ENCODE measurements around the gene ATG14.

Gene ATG14

DNA sequence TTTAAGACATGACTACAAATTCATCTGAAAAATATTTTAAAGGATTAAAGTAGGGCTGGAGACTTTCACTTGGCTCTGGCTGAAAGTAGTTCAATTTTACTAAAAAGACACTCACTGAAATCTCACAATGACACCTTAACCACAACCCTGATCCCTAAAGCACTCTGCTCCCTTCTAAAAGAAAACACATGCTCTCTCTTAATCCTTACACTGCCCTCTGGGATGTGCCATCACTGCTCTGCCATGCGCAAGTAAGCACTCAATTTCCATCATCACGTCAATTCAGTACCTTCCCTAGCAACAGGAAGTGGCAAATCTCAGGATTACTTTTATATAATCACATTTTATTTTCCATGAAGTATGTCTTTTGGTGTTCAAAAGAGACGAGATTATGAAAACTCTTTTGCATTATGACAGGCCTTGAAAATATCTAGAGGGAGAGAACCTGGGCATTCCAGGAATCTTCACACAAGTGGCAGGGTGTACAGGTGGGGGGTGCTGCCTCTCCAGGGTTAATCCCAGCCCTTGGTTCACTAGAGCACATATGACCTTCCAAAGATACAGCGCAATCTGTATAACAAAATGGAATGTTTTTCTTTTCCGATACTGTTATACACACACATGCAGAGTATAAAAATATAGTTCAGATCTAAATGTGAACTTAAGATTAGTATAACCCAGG, 7.3 kb downstream of the ATG14 start:
- DNase-seq (ENCODE audit: low read depth, low spot score), result no peak
- H3K27me3 ChIP-seq (ENCODE audit: insufficient read depth, insufficient read length), result no peaks in the 10 kb centered on the region
- no peak overlapping the region for H3K9ac ChIP-seq (ENCODE audit: insufficient read length, low read depth)
- no peaks in the 10 kb centered on the region for H3K4me1 ChIP-seq (ENCODE audit: insufficient read depth, insufficient read length)
- TF ChIP-seq ZNF274 (IDR thresholded peaks at IDR 0.05; ENCODE audit: low read depth, low read length), result no peak
- TF ChIP-seq YY1 (IDR thresholded peaks at IDR 0.05; ENCODE audit: insufficient read depth, insufficient read length), result no peak
- no peak for TF ChIP-seq SUZ12 (IDR thresholded peaks at IDR 0.05; ENCODE audit: extremely low read depth, insufficient read depth, insufficient read length)
- peaks cover 7% of the 10 kb centered on the region for H3K36me3 ChIP-seq (ENCODE audit: insufficient read depth, insufficient read length, low read length)
- H3K9me3 ChIP-seq (ENCODE audit: insufficient read depth, low read length), result no peaks in the 10 kb centered on the region
- no peak overlapping the region for H3K4me3 ChIP-seq (ENCODE audit: insufficient read length, low read depth)

DNA sequence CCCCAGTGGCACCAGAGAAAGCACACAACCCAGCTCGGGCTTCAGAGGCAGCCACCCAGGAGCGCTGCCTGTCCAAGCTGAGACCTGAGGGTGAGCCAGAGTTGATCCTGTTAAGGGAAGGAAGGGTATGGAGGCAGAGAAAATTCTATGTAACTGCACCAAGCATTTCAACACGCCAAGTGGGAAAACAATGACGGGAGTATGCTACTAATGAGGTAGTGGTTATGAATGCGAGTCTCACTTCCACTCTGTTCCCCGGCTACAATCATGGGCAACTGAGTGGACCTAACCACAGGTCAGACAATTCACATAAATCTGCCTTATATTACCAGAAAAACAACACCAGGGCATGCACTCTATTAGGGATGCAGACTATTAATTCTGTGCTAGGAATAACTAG, 9.9 kb downstream of the ATG14 start:
- Histone ChIP-seq H3K27me3 (ENCODE audit: insufficient read depth, insufficient read length) (no peaks in the 10 kb centered on the region), H3K9ac (ENCODE audit: insufficient read length, low read depth) (no peak overlapping the region), H3K4me1 (ENCODE audit: insufficient read depth, insufficient read length) (no peaks in the 10 kb centered on the region), H3K9me3 (ENCODE audit: insufficient read depth, low read length) (no peaks in the 10 kb centered on the region), H3K4me3 (ENCODE audit: insufficient read length, low read depth) (no peak overlapping the region), H3K36me3 (ENCODE audit: insufficient read depth, insufficient read length, low read length) (no peaks in the 10 kb centered on the region)
- no peak for DNase-seq (ENCODE audit: low read depth, low spot score)
- TF ChIP-seq YY1 (IDR thresholded peaks at IDR 0.05; ENCODE audit: insufficient read depth, insufficient read length) (no peak), SUZ12 (IDR thresholded peaks at IDR 0.05; ENCODE audit: extremely low read depth, insufficient read depth, insufficient read length) (no peak), ZNF274 (IDR thresholded peaks at IDR 0.05; ENCODE audit: low read depth, low read length) (no peak)

DNA sequence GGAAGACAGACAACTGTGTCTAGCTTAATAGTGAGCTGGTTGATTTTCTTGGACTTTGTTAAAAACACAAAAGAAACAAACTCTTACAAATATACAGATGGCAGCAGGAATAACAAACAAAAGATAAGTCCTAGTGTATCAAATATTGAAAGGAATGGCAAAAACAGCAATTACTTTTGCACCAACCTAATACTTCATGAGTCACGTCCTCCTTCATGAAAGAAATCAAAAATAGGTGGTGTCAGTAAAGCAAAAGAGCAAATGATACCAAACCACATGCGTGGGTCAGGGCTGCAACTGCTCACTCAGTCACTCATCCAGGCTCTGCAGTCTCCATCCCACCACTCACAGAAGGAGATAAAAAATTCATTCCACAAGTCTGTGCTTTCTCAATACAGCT, 11.8 kb downstream of the ATG14 start:
- Histone ChIP-seq H3K4me1 (ENCODE audit: insufficient read depth, insufficient read length) (no peaks in the 10 kb centered on the region), H3K36me3 (ENCODE audit: insufficient read depth, insufficient read length, low read length) (no peaks in the 10 kb centered on the region), H3K9me3 (ENCODE audit: insufficient read depth, low read length) (no peaks in the 10 kb centered on the region), H3K4me3 (ENCODE audit: insufficient read length, low read depth) (no peak overlapping the region), H3K9ac (ENCODE audit: insufficient read length, low read depth) (no peak overlapping the region), H3K27me3 (ENCODE audit: insufficient read depth, insufficient read length) (no peaks in the 10 kb centered on the region)
- TF ChIP-seq YY1 (IDR thresholded peaks at IDR 0.05; ENCODE audit: insufficient read depth, insufficient read length) (no peak), SUZ12 (IDR thresholded peaks at IDR 0.05; ENCODE audit: extremely low read depth, insufficient read depth, insufficient read length) (no peak), ZNF274 (IDR thresholded peaks at IDR 0.05; ENCODE audit: low read depth, low read length) (no peak)
- DNase-seq (ENCODE audit: low read depth, low spot score), result no peak

DNA sequence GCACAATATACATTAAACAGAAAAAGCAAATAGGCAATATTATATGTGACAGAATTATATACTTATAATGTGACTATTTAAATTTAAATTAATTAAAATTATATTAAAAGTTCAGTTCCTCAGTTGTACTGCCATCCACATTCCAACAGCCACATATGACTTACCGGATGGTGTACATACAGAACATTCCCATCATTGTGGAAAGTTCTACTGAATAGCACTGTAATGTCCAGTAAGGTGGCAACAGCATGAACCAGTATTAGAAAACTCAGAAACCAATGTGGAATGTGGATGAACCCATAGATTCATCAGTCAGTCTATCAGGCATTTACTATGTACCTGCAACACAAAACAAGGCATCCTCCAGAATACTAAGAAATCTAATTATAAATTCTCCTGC, 12.4 kb downstream of the ATG14 start:
- no peak for DNase-seq (ENCODE audit: low read depth, low spot score)
- TF ChIP-seq SUZ12 (IDR thresholded peaks at IDR 0.05; ENCODE audit: extremely low read depth, insufficient read depth, insufficient read length), result no peak
- no peak for TF ChIP-seq ZNF274 (IDR thresholded peaks at IDR 0.05; ENCODE audit: low read depth, low read length)
- TF ChIP-seq YY1 (IDR thresholded peaks at IDR 0.05; ENCODE audit: insufficient read depth, insufficient read length), result no peak
- H3K4me1 ChIP-seq (ENCODE audit: insufficient read depth, insufficient read length), result no peaks in the 10 kb centered on the region
- no peaks in the 10 kb centered on the region for H3K9me3 ChIP-seq (ENCODE audit: insufficient read depth, low read length)
- H3K36me3 ChIP-seq (ENCODE audit: insufficient read depth, insufficient read length, low read length), result no peaks in the 10 kb centered on the region
- H3K27me3 ChIP-seq (ENCODE audit: insufficient read depth, insufficient read length), result no peaks in the 10 kb centered on the region
- H3K9ac ChIP-seq (ENCODE audit: insufficient read length, low read depth), result no peak overlapping the region
- no peak overlapping the region for H3K4me3 ChIP-seq (ENCODE audit: insufficient read length, low read depth)

DNA sequence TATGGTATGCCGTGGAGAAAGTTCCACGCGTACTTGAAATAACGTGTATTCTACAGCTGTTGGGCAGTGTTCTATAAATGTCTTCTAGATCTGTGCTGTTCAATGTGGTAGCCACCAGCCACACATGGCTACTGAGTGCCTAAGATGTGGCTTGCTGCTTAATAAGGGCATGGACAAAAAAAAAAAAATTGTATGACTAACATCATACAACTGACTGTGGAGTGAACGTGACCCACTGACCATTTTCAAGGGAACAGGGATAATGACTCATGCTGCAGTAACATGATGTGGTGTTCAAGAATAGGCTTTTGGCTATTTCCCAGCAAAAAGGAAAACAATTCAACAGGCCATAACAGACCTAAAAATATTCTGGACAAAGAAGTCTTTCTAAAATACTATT, 13.0 kb downstream of the ATG14 start:
- no peak for DNase-seq (ENCODE audit: low read depth, low spot score)
- no peaks in the 10 kb centered on the region for H3K4me1 ChIP-seq (ENCODE audit: insufficient read depth, insufficient read length)
- TF ChIP-seq YY1 (IDR thresholded peaks at IDR 0.05; ENCODE audit: insufficient read depth, insufficient read length), result no peak
- TF ChIP-seq ZNF274 (IDR thresholded peaks at IDR 0.05; ENCODE audit: low read depth, low read length), result no peak
- TF ChIP-seq SUZ12 (IDR thresholded peaks at IDR 0.05; ENCODE audit: extremely low read depth, insufficient read depth, insufficient read length), result no peak
- no peaks in the 10 kb centered on the region for H3K36me3 ChIP-seq (ENCODE audit: insufficient read depth, insufficient read length, low read length)
- H3K27me3 ChIP-seq (ENCODE audit: insufficient read depth, insufficient read length), result no peaks in the 10 kb centered on the region
- no peak overlapping the region for H3K9ac ChIP-seq (ENCODE audit: insufficient read length, low read depth)
- H3K9me3 ChIP-seq (ENCODE audit: insufficient read depth, low read length), result no peaks in the 10 kb centered on the region
- no peak overlapping the region for H3K4me3 ChIP-seq (ENCODE audit: insufficient read length, low read depth)

DNA sequence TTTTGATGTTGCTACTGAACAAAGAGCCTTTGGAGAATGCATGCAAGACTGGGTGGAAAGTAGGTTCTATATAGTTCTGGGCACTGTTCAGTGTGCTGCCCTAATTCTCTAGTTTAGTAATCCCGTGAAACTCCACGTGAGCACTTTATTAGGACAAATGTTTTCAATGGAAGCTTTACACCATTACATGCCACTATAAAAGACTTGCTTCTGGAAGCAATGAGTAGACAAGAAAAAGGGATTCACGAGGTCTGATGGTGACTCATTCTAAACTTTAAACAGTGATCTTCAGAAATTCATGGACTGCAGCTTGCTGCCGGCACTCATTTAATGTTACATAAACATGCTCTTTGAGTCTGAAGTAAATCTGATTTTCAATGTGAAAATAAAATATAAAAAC, 22.3 kb downstream of the ATG14 start:
- Histone ChIP-seq H3K9ac (ENCODE audit: insufficient read length, low read depth) (no peak overlapping the region), H3K9me3 (ENCODE audit: insufficient read depth, low read length) (no peaks in the 10 kb centered on the region), H3K4me1 (ENCODE audit: insufficient read depth, insufficient read length) (no peaks in the 10 kb centered on the region), H3K36me3 (ENCODE audit: insufficient read depth, insufficient read length, low read length) (peaks cover 28% of the 10 kb centered on the region), H3K27me3 (ENCODE audit: insufficient read depth, insufficient read length) (no peaks in the 10 kb centered on the region), H3K4me3 (ENCODE audit: insufficient read length, low read depth) (no peak overlapping the region)
- no peak for DNase-seq (ENCODE audit: low read depth, low spot score)
- TF ChIP-seq YY1 (IDR thresholded peaks at IDR 0.05; ENCODE audit: insufficient read depth, insufficient read length) (no peak), ZNF274 (IDR thresholded peaks at IDR 0.05; ENCODE audit: low read depth, low read length) (no peak), SUZ12 (IDR thresholded peaks at IDR 0.05; ENCODE audit: extremely low read depth, insufficient read depth, insufficient read length) (no peak)

DNA sequence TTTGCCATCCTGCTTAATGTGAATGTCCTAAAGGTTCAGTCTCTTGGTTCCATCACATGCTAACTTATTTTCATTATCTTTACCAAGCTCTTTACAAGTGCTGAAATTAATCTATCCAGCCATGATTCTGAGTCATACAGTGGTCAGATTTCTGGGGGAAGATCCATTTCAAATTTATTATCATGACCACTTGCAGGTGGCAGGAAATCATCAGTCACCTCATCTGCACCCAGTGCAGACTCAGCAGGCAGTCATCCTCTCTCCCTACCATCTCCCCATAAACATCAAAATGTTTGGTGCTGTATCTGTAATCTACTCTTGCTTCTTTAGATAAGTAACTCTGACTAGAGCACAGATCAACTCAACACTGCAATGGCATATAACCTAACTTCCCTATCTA, 23.5 kb downstream of the ATG14 start:
- TF ChIP-seq ZNF274 (IDR thresholded peaks at IDR 0.05; ENCODE audit: low read depth, low read length), result no peak
- no peak for TF ChIP-seq SUZ12 (IDR thresholded peaks at IDR 0.05; ENCODE audit: extremely low read depth, insufficient read depth, insufficient read length)
- no peak for TF ChIP-seq YY1 (IDR thresholded peaks at IDR 0.05; ENCODE audit: insufficient read depth, insufficient read length)
- Histone ChIP-seq H3K9ac (ENCODE audit: insufficient read length, low read depth) (no peak overlapping the region), H3K27me3 (ENCODE audit: insufficient read depth, insufficient read length) (no peaks in the 10 kb centered on the region), H3K9me3 (ENCODE audit: insufficient read depth, low read length) (no peaks in the 10 kb centered on the region), H3K4me1 (ENCODE audit: insufficient read depth, insufficient read length) (no peaks in the 10 kb centered on the region), H3K4me3 (ENCODE audit: insufficient read length, low read depth) (no peak overlapping the region), H3K36me3 (ENCODE audit: insufficient read depth, insufficient read length, low read length) (peaks cover 33% of the 10 kb centered on the region)
- no peak for DNase-seq (ENCODE audit: low read depth, low spot score)

All from NT2/D1 (cell line).